LNCAP (cell line): Measurements from ENCODE around the gene TRAPPC4.

Source experiments
- TF ChIP-seq, protein P1 (sequence below): fragments of 450-650 bp; IDR thresholded peaks from 2 replicates; pipeline ENCODE4 v1.5.1; 2017; ENCODE audit warnings: mild to moderate bottlenecking

The TRAPPC4 gene

DNA sequence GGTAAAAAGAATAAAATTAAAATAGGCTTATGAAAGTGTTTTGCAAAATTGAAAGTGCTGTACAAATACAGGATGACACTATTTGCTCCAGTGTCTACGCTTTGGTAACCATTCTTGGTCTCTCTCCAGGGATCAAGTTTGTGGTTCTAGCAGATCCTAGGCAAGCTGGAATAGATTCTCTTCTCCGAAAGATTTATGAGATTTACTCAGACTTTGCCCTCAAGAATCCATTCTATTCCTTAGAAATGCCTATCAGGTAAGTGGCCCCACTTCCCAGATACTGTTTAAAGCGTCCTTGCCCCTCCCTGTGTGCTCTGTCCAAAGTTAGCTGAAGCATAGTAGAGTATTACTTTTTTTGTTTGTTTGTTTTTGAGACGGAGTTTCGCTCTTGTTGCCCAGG, 3.1 kb downstream of the TRAPPC4 start:
- TF ChIP-seq, protein P1, sequence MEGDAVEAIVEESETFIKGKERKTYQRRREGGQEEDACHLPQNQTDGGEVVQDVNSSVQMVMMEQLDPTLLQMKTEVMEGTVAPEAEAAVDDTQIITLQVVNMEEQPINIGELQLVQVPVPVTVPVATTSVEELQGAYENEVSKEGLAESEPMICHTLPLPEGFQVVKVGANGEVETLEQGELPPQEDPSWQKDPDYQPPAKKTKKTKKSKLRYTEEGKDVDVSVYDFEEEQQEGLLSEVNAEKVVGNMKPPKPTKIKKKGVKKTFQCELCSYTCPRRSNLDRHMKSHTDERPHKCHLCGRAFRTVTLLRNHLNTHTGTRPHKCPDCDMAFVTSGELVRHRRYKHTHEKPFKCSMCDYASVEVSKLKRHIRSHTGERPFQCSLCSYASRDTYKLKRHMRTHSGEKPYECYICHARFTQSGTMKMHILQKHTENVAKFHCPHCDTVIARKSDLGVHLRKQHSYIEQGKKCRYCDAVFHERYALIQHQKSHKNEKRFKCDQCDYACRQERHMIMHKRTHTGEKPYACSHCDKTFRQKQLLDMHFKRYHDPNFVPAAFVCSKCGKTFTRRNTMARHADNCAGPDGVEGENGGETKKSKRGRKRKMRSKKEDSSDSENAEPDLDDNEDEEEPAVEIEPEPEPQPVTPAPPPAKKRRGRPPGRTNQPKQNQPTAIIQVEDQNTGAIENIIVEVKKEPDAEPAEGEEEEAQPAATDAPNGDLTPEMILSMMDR, result no peak

DNA sequence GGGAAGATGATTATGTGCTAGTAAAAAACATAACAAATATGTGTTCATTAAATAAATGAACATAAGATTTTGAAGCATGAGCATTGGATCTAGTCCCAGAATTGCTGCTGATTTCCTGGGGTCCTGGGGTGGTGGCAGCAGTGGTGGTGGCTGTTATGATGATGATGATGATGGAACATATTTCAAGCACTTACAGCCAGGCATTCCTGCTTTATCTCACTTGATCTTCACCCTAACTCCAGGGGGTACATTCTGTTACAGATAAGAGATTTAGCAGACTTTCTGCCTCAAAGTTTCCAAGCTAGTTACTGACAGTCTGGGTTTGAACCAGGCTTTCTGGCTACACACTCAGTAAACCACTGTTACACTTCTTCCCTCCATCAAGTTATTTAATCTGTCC, 5.2 kb downstream of the TRAPPC4 start:
- TF ChIP-seq, protein P1, result no peak

DNA sequence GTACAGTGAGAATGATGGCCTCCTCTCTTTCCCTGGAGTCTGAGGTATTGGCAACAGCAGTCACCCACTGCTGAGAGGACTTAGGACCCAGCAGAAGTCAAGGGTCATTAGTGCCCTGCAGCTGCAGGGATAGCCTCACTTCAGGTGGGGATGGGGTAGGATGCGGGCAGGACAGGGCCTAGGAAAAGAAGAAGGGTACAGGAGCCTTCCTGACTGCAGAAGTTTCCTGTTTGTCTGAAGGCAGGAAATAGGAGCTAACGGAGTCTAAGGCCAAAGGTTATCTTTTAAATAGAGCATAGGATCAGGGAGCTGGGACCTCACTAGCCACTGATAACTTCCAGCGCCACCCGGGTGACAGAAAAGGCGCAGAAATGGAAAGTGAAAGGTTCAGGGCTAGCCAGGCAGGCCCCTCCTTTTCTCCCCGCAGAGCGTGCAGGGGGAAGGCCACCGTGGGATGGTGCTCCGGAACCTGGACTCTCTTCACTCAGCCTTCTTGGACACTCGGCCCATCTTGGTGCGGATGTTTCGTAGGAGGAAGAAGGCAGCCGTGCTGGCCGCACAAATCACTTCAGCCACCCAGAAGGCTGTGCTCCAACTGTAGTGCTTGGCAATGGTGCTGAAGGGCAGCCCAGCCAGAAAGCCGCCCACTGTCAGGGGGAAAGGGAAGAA, 6.0 kb downstream of the TRAPPC4 start:
- TF ChIP-seq, protein P1, result no peak

DNA sequence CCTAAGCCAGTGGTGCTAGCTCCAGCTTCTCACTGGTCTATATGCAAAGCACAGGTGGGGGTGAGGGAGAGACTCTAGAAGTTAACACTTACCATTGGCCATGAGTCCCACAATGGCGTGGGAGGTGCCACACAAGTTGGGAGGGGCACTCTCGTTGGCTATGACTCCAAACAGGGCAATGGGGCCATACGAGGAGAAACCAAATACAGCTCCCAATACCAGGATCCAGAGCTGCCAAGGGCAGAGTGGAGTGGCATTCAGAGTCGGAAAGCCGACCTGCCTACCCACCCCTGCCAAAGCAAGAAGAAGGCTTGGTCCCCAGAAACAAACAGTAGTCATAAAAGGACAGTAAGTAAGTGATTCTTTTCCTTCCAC, 6.5 kb downstream of the TRAPPC4 start:
- TF ChIP-seq, protein P1, result no peak

DNA sequence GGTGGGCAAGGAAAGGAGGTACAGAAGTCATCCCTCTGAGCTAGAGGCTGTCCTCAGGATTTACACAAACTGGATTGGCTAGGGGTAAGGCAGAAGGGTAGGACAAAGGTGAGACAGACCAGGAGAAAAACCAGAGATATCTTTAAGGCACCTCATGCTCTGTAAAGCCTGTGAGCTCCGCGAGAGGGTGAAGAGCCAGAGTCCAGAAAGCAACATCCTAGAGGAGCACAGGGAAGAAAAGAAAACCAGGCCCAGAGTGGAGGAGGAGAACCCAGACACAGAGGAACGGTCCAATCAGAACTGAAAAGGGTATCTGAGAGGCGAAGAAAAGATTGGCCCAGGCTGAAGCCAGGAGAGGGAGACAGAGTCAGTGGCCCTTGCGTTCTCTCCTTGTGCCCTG, 7.0 kb downstream of the TRAPPC4 start:
- TF ChIP-seq, protein P1, result no peak

DNA sequence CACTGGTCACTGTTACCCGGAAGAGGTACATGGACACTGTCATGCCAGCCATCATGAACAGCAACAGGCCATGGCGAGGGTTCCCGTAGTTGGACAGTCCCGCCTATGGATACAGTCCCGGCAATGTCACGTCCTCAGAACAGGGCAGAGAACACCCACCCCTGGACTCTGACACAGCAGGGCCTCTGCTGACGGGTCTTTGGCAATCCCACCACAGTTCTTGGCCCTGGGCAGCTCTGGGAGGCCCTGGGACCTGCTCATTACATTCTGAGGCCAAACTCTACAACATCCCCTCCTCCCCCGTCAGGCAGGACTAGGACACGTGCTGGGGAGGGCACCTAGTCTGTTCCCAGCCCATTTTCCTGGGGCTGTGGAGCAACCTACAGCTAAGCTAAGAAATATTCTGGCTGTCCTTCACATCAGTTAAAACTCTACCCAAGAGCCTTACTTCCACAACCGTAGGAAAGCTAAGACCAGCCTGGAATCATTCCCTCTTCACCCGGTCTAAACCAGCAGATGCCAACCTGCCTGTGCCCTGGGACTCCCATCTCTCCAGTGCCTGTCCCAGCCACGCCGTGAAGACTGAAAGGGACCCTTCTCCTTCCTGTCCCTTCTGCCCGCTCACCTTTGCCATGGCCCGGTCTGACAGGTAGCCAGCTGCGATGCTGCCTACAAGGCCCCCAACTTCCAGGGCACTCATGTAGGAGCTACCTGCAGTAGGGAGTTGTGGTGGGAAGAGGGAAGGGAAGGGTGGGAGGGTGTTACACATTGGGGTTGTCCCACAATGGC, 7.6 kb downstream of the TRAPPC4 start:
- TF ChIP-seq, protein P1, result no peak

DNA sequence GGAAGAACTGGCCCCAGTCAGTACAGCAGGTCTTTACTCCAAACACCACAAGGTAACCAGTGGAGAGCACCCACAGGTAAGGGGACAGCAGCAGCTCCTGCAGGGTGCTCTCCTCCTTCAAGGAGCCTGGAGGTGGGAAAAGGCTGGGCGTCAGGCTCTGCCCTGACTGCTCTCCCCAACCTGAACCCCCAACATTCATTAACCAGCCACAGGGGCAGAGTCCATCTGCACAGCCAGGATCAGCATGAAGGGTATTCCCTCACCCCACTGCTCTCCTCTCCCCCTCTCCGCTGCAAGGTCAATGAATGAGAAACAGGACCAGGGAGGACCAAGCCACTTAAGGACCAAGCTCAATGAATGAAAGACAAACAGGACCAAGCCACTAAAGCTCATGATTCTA, 8.4 kb downstream of the TRAPPC4 start:
- TF ChIP-seq, protein P1, result no peak
